Medulla oblongata (tissue), 1 donor: Measurements from ENCODE around the gene SLC16A12.

Experiments
- DNase-seq: peaks from one replicate; pipeline ENCODE4 v3.0.0-alpha.2; 2015; ENCODE audit errors: extremely low spot score

The SLC16A12 gene

GRCh38 chr10:89535171-89536012, at the start of gene SLC16A12:
Gene SLC16A12 (minus strand): TSS chr10:89535594. CDS start chr10:89462578, 73,016 bp downstream.
- no peak for DNase-seq

- no peak for DNase-seq
Observed at GRCh38 chr10:89582022-89582421, 46.6 kb upstream of the SLC16A12 start.

GRCh38 chr10:89580243-89580642, 44.8 kb upstream of the SLC16A12 start:
- peak; percentile 27 for DNase-seq

- DNase-seq: no peak
Observed at GRCh38 chr10:89576696-89577095, 41.3 kb upstream of the SLC16A12 start.

- DNase-seq: no peak
Observed at GRCh38 chr10:89576022-89576421, 40.6 kb upstream of the SLC16A12 start.

GRCh38 chr10:89575031-89575430, 39.6 kb upstream of the SLC16A12 start:
- no peak for DNase-seq

GRCh38 chr10:89574368-89574767, 39.0 kb upstream of the SLC16A12 start:
- no peak for DNase-seq

GRCh38 chr10:89567576-89568245, 32.3 kb upstream of the SLC16A12 start:
- no peak for DNase-seq

- no peak for DNase-seq
Observed at GRCh38 chr10:89566992-89567391, 31.6 kb upstream of the SLC16A12 start.

GRCh38 chr10:89566095-89566950, 30.9 kb upstream of the SLC16A12 start:
- DNase-seq: no peak

- DNase-seq: no peak
Observed at GRCh38 chr10:89565180-89565579, 29.8 kb upstream of the SLC16A12 start.

GRCh38 chr10:89563861-89564478, 28.6 kb upstream of the SLC16A12 start:
- peak; percentile 68 for DNase-seq

GRCh38 chr10:89563311-89563710, 27.9 kb upstream of the SLC16A12 start:
- no peak for DNase-seq

GRCh38 chr10:89556600-89556999, 21.2 kb upstream of the SLC16A12 start:
- DNase-seq: no peak

GRCh38 chr10:89555688-89556445, 20.5 kb upstream of the SLC16A12 start:
- DNase-seq: no peak

GRCh38 chr10:89554433-89554832, 19.0 kb upstream of the SLC16A12 start:
- DNase-seq: no peak

GRCh38 chr10:89553064-89553734, 17.8 kb upstream of the SLC16A12 start:
- no peak for DNase-seq

- DNase-seq: no peak
Observed at GRCh38 chr10:89552213-89552612, 16.8 kb upstream of the SLC16A12 start.

GRCh38 chr10:89550509-89550908, 15.1 kb upstream of the SLC16A12 start:
- DNase-seq: no peak

GRCh38 chr10:89549510-89549909, 14.1 kb upstream of the SLC16A12 start:
- DNase-seq: no peak
